HepG2 (cell line): ENCODE results near the gene HLA-B. TPM values are rescaled to one million over a fixed set of nuclear protein-coding genes. Genes with fewer than 3 reads are reported as not detected.

Experiments used
- CREM ChIP-seq, 2 experiments: sonication (generic) in 1 of 2; formaldehyde crosslinking in 1 of 2; IDR thresholded peaks; 2 replicates each; pipeline versions ENCODE4 v1.4.0 to v1.6.1; 2016 to 2020; ENCODE audit warnings: antibody characterized with exemption in 1 of 2, mild to moderate bottlenecking in 1 of 2, missing genetic modification reagents in 1 of 2
- MEIS1 ChIP-seq: sonication (generic); formaldehyde crosslinking; IDR thresholded peaks from 2 replicates; pipeline ENCODE4 v1.9.0; 2021; ENCODE audit warnings: mild to moderate bottlenecking, missing genetic modification reagents, moderate library complexity, borderline replicate concordance
- PHF8 ChIP-seq: sonication (generic); formaldehyde crosslinking; IDR thresholded peaks from 2 replicates; pipeline ENCODE4 v1.5.0; 2020; ENCODE audit warnings: missing genetic modification reagents
- RBFOX2 ChIP-seq: fragments of 200-400 bp; formaldehyde crosslinking; IDR thresholded peaks from 2 replicates; pipeline ENCODE4 v1.6.1; 2017; ENCODE audit warnings: low read depth, mild to moderate bottlenecking, low read length
- ZNF441 ChIP-seq: sonication (generic); formaldehyde crosslinking; IDR thresholded peaks from 2 replicates; pipeline ENCODE4 v1.7.0; 2021; ENCODE audit warnings: missing genetic modification reagents, borderline replicate concordance
- ZNF543 ChIP-seq: sonication (generic); formaldehyde crosslinking; IDR thresholded peaks from 2 replicates; pipeline ENCODE4 v1.4.0; 2020; ENCODE audit warnings: mild to moderate bottlenecking, missing genetic modification reagents
- polyA plus RNA-seq, 8 experiments: library from polyadenylated mRNA; depleted of rRNA in 3 of 8; stranded (reverse) in 7 of 8; unstranded in 1 of 8; fragments of >200 nt; fragmentation: Illumina TruSeq in 4 of 8; extraction: Trizol in 4 of 8; gene quantifications; 2 replicates each; pipeline versions ENCODE4 v1.2.1 to v1.2.3, GENCODE V29; 2011 to 2016; ENCODE audit warnings: low read depth in 4 of 8, missing spikeins in 1 of 8, mixed read lengths in 1 of 8; ENCODE audit not compliant: insufficient read depth in 1 of 8
- total RNA-seq, 5 experiments: library from RNA; depleted of rRNA; stranded (reverse); fragments of >200 nt; fragmentation: Illumina TruSeq; extraction: Trizol; gene quantifications; 2 replicates each; pipeline ENCODE4 v1.2.3, GENCODE V29; 2016; ENCODE audit warnings: low read depth in 1 of 5
- TF ChIP-seq, protein P1 (sequence below): IDR thresholded peaks from 2 replicates; pipeline ENCODE4 v1.6.1; 2016; ENCODE audit warnings: low read depth
- TF ChIP-seq, protein P2 (sequence below): sonication (generic); formaldehyde crosslinking; conservative IDR thresholded peaks from 2 replicates; pipeline ENCODE4 v1.5.0; 2020; ENCODE audit warnings: missing genetic modification reagents
- TF ChIP-seq, protein P3 (sequence below): sonication (generic); formaldehyde crosslinking; IDR thresholded peaks from 2 replicates; pipeline ENCODE4 v1.4.0; 2020; ENCODE audit warnings: missing genetic modification reagents
- TF ChIP-seq, protein P4 (sequence below): IDR thresholded peaks from 2 replicates; pipeline ENCODE4 v1.6.1; 2016; ENCODE audit warnings: low read depth, missing genetic modification reagents, missing compliant biosample characterization
- TF ChIP-seq, protein P5 (sequence below): sonication (generic); formaldehyde crosslinking; IDR thresholded peaks from 2 replicates; pipeline ENCODE4 v1.8.0; 2022; ENCODE audit warnings: mild to moderate bottlenecking, missing genetic modification reagents

Gene HLA-B
- total and polyA plus RNA-seq, 2 of the 13 experiments (the other 11 are each of a cell fraction or from before 2014, with no cell fraction given), result 35.3 to 88.9 TPM

DNA sequence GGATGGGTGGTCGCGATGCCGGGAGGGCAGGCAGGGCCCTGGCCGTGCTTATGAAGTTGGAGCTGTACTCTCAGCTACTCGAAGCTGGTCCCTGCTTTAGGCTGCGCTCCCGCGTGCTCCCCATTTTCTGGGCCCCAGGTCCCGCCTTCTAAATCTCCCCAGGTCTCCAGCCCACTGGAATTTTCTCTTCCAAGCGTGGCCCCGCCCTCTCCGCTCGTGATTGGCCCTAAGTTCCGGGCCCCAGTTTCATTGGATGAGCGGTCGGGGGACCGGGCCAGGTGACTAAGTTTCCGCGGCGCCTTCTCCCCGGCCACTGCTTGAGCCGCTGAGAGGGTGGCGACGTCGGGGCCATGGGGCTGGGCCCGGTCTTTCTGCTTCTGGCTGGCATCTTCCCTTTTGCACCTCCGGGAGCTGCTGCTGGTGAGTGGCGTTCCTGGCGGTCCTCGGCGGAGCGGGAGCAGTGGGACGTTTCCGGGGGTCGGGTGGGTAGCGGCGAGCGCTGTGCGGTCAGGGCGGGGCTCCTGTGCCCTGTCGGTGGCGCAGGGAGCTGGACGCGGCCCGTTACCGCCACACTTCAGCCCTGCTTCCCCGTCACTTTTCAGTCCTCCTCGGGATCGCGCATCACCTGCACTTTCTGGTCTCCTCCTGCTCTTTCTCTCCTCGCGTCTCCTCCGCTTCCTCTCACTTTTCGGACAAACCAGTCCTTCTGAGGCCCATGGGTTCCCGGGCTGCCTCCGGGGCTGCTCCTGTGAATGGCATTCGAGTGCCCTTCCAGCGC is 46.5 kb upstream of the HLA-B start, which contains the start of gene MICA (continued):
- TF ChIP-seq ZNF441 (peak; percentile 84; the same call in 1 of the 2 replicates), RBFOX2 (peak; percentile 82), ZNF543 (CRISPR knock-in tag) (peak; percentile 45; the same call in 1 of the 2 replicates), MEIS1 (CRISPR knock-in tag) (no peak; the same call in 1 of the 2 replicates), PHF8 (CRISPR knock-in tag) (peak; percentile 86), CREM (IDR thresholded peaks at IDR 0.05) (peak; percentile 38; the same call in 1 of the 2 replicates), CREM (CRISPR knock-in tag; IDR thresholded peaks at IDR 0.05) (no peak)
- TF ChIP-seq, protein P1, sequence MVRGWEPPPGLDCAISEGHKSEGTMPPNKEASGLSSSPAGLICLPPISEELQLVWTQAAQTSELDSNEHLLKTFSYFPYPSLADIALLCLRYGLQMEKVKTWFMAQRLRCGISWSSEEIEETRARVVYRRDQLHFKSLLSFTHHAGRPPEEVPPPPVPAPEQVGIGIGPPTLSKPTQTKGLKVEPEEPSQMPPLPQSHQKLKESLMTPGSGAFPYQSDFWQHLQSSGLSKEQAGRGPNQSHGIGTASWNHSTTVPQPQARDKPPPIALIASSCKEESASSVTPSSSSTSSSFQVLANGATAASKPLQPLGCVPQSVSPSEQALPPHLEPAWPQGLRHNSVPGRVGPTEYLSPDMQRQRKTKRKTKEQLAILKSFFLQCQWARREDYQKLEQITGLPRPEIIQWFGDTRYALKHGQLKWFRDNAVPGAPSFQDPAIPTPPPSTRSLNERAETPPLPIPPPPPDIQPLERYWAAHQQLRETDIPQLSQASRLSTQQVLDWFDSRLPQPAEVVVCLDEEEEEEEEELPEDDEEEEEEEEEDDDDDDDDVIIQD, result no peak
- TF ChIP-seq, protein P2, sequence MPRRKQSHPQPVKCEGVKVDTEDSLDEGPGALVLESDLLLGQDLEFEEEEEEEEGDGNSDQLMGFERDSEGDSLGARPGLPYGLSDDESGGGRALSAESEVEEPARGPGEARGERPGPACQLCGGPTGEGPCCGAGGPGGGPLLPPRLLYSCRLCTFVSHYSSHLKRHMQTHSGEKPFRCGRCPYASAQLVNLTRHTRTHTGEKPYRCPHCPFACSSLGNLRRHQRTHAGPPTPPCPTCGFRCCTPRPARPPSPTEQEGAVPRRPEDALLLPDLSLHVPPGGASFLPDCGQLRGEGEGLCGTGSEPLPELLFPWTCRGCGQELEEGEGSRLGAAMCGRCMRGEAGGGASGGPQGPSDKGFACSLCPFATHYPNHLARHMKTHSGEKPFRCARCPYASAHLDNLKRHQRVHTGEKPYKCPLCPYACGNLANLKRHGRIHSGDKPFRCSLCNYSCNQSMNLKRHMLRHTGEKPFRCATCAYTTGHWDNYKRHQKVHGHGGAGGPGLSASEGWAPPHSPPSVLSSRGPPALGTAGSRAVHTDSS (CRISPR knock-in tag), result no peak
- TF ChIP-seq, protein P3, sequence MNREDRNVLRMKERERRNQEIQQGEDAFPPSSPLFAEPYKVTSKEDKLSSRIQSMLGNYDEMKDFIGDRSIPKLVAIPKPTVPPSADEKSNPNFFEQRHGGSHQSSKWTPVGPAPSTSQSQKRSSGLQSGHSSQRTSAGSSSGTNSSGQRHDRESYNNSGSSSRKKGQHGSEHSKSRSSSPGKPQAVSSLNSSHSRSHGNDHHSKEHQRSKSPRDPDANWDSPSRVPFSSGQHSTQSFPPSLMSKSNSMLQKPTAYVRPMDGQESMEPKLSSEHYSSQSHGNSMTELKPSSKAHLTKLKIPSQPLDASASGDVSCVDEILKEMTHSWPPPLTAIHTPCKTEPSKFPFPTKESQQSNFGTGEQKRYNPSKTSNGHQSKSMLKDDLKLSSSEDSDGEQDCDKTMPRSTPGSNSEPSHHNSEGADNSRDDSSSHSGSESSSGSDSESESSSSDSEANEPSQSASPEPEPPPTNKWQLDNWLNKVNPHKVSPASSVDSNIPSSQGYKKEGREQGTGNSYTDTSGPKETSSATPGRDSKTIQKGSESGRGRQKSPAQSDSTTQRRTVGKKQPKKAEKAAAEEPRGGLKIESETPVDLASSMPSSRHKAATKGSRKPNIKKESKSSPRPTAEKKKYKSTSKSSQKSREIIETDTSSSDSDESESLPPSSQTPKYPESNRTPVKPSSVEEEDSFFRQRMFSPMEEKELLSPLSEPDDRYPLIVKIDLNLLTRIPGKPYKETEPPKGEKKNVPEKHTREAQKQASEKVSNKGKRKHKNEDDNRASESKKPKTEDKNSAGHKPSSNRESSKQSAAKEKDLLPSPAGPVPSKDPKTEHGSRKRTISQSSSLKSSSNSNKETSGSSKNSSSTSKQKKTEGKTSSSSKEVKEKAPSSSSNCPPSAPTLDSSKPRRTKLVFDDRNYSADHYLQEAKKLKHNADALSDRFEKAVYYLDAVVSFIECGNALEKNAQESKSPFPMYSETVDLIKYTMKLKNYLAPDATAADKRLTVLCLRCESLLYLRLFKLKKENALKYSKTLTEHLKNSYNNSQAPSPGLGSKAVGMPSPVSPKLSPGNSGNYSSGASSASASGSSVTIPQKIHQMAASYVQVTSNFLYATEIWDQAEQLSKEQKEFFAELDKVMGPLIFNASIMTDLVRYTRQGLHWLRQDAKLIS (CRISPR knock-in tag), result no peak
- TF ChIP-seq, protein P4, sequence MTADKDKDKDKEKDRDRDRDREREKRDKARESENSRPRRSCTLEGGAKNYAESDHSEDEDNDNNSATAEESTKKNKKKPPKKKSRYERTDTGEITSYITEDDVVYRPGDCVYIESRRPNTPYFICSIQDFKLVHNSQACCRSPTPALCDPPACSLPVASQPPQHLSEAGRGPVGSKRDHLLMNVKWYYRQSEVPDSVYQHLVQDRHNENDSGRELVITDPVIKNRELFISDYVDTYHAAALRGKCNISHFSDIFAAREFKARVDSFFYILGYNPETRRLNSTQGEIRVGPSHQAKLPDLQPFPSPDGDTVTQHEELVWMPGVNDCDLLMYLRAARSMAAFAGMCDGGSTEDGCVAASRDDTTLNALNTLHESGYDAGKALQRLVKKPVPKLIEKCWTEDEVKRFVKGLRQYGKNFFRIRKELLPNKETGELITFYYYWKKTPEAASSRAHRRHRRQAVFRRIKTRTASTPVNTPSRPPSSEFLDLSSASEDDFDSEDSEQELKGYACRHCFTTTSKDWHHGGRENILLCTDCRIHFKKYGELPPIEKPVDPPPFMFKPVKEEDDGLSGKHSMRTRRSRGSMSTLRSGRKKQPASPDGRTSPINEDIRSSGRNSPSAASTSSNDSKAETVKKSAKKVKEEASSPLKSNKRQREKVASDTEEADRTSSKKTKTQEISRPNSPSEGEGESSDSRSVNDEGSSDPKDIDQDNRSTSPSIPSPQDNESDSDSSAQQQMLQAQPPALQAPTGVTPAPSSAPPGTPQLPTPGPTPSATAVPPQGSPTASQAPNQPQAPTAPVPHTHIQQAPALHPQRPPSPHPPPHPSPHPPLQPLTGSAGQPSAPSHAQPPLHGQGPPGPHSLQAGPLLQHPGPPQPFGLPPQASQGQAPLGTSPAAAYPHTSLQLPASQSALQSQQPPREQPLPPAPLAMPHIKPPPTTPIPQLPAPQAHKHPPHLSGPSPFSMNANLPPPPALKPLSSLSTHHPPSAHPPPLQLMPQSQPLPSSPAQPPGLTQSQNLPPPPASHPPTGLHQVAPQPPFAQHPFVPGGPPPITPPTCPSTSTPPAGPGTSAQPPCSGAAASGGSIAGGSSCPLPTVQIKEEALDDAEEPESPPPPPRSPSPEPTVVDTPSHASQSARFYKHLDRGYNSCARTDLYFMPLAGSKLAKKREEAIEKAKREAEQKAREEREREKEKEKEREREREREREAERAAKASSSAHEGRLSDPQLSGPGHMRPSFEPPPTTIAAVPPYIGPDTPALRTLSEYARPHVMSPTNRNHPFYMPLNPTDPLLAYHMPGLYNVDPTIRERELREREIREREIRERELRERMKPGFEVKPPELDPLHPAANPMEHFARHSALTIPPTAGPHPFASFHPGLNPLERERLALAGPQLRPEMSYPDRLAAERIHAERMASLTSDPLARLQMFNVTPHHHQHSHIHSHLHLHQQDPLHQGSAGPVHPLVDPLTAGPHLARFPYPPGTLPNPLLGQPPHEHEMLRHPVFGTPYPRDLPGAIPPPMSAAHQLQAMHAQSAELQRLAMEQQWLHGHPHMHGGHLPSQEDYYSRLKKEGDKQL (CRISPR knock-in tag), result no peak
- TF ChIP-seq, protein P5, sequence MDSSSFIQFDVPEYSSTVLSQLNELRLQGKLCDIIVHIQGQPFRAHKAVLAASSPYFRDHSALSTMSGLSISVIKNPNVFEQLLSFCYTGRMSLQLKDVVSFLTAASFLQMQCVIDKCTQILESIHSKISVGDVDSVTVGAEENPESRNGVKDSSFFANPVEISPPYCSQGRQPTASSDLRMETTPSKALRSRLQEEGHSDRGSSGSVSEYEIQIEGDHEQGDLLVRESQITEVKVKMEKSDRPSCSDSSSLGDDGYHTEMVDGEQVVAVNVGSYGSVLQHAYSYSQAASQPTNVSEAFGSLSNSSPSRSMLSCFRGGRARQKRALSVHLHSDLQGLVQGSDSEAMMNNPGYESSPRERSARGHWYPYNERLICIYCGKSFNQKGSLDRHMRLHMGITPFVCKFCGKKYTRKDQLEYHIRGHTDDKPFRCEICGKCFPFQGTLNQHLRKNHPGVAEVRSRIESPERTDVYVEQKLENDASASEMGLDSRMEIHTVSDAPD (CRISPR knock-in tag), result 0 out of 2 replicates have a peak, but pooled peaks have one; percentile 68
